Ectodermal cell (in vitro differentiated cells): ENCODE measurements around the gene FRAT1.
A peak's percentile ranks its signal among the peaks of the same experiment; 100 is the strongest.

Source experiments
- H3K27ac ChIP-seq: 2 replicates; pipeline ENCODE4 v1.7.0; 2013; ENCODE audit warnings: mild to moderate bottlenecking, low read depth, low read length; ENCODE audit not compliant: insufficient read depth, poor library complexity, severe bottlenecking
- H3K27me3 ChIP-seq: 2 replicates; pipeline ENCODE4 v1.7.0; 2013; ENCODE audit warnings: mild to moderate bottlenecking, low read length; ENCODE audit not compliant: insufficient read depth, control insufficient read depth, poor library complexity, severe bottlenecking
- H3K36me3 ChIP-seq: one replicate; pipeline ENCODE4 v1.7.0; 2013; ENCODE audit warnings: low read length; ENCODE audit not compliant: control insufficient read depth, insufficient read depth
- H3K4me1 ChIP-seq: one replicate; pipeline ENCODE4 v1.7.0; 2013; ENCODE audit warnings: low read length; ENCODE audit not compliant: control insufficient read depth, insufficient read depth
- H3K4me3 ChIP-seq: 2 replicates; pipeline ENCODE4 v1.7.0; 2013; ENCODE audit warnings: low read depth, low read length, control low read depth; ENCODE audit not compliant: insufficient read depth
- H3K9me3 ChIP-seq: 2 replicates; pipeline ENCODE4 v1.7.0; 2013; ENCODE audit warnings: mild to moderate bottlenecking, low read length, moderate library complexity; ENCODE audit not compliant: control insufficient read depth
- WGBS, 2 experiments: methylation state at CpG; one replicate each; pipeline ENCODE4 v1.1.7; 2013; ENCODE audit warnings: missing lambda C conversion rate in 2 of 2; 5-methylcytosine and 5-hydroxymethylcytosine counted together

Gene FRAT1

GRCh38 chr10:97307866-97308780 is 10.9 kb upstream of the FRAT1 start:
- 83 to 86% methylated on average over 10 of the region's 10 CpGs for WGBS, 2 experiments
- H3K9me3 ChIP-seq = no peaks in the 10 kb centered on the region
- H3K4me3 ChIP-seq = no peak overlapping the region
- no peak overlapping the region for H3K27ac ChIP-seq
- no peaks in the 10 kb centered on the region for H3K27me3 ChIP-seq
- H3K36me3 ChIP-seq = no peaks in the 10 kb centered on the region
- H3K4me1 ChIP-seq = no peaks in the 10 kb centered on the region

- Histone ChIP-seq H3K36me3 (no peaks in the 10 kb centered on the region), H3K4me1 (no peaks in the 10 kb centered on the region), H3K4me3 (no peak overlapping the region), H3K27me3 (no peaks in the 10 kb centered on the region), H3K9me3 (no peaks in the 10 kb centered on the region), H3K27ac (no peak overlapping the region)
- WGBS, 2 experiments = 93 to 97% methylated on average over 4 of the region's 4 CpGs
Observed at GRCh38 chr10:97311111-97311626, 7.9 kb upstream of the FRAT1 start.

- H3K27ac ChIP-seq = no peak overlapping the region
- H3K4me1 ChIP-seq = no peaks in the 10 kb centered on the region
- 94 to 96% methylated on average over 6 of the region's 6 CpGs for WGBS, 2 experiments
- H3K27me3 ChIP-seq = peaks cover 8% of the 10 kb centered on the region
- no peaks in the 10 kb centered on the region for H3K9me3 ChIP-seq
- H3K36me3 ChIP-seq = no peaks in the 10 kb centered on the region
- H3K4me3 ChIP-seq = no peak overlapping the region
Observed at GRCh38 chr10:97312897-97313296, 6.2 kb upstream of the FRAT1 start.

GRCh38 chr10:97314671-97315070 is 4.4 kb upstream of the FRAT1 start:
- 80 to 88% methylated on average over 3 to 4 of the region's 4 CpGs for WGBS, 2 experiments
- H3K27me3 ChIP-seq = peaks cover 10% of the 10 kb centered on the region
- no peaks in the 10 kb centered on the region for H3K4me1 ChIP-seq
- H3K36me3 ChIP-seq = no peaks in the 10 kb centered on the region
- H3K27ac ChIP-seq = no peak overlapping the region
- no peak overlapping the region for H3K4me3 ChIP-seq
- no peaks in the 10 kb centered on the region for H3K9me3 ChIP-seq

- Histone ChIP-seq H3K4me1 (peaks cover 12% of the 10 kb centered on the region), H3K4me3 (peak overlapping the region; percentile 75), H3K27me3 (peaks cover 44% of the 10 kb centered on the region), H3K27ac (no peak overlapping the region), H3K36me3 (no peaks in the 10 kb centered on the region), H3K9me3 (no peaks in the 10 kb centered on the region)
- WGBS, 2 experiments = 1% methylated on average over 83 of the region's 83 CpGs
Observed at GRCh38 chr10:97319671-97320479, 804 bp downstream of the FRAT1 start.

- no peaks in the 10 kb centered on the region for H3K9me3 ChIP-seq
- no peaks in the 10 kb centered on the region for H3K36me3 ChIP-seq
- H3K27me3 ChIP-seq = peaks cover 44% of the 10 kb centered on the region
- WGBS, 2 experiments = 33 to 34% methylated on average over 24 of the region's 24 CpGs
- H3K4me3 ChIP-seq = peak overlapping the region; percentile 75
- no peak overlapping the region for H3K27ac ChIP-seq
- peaks cover 12% of the 10 kb centered on the region for H3K4me1 ChIP-seq
Observed at GRCh38 chr10:97320480-97321031, 1.5 kb downstream of the FRAT1 start.

GRCh38 chr10:97321032-97321803 is 2.1 kb downstream of the FRAT1 start:
- peak overlapping the region; percentile 75 for H3K4me3 ChIP-seq
- peaks cover 44% of the 10 kb centered on the region for H3K27me3 ChIP-seq
- peaks cover 12% of the 10 kb centered on the region for H3K4me1 ChIP-seq
- H3K9me3 ChIP-seq = no peaks in the 10 kb centered on the region
- no peak overlapping the region for H3K27ac ChIP-seq
- WGBS, 2 experiments = 52 to 54% methylated on average over 38 of the region's 38 CpGs
- no peaks in the 10 kb centered on the region for H3K36me3 ChIP-seq

- WGBS, 2 experiments = 71 to 78% methylated on average over 3 of the region's 3 CpGs
- Histone ChIP-seq H3K27me3 (peaks cover 44% of the 10 kb centered on the region), H3K27ac (no peak overlapping the region), H3K4me1 (peaks cover 12% of the 10 kb centered on the region), H3K4me3 (no peak overlapping the region), H3K9me3 (no peaks in the 10 kb centered on the region), H3K36me3 (no peaks in the 10 kb centered on the region)
Observed at GRCh38 chr10:97321804-97322190, 2.7 kb downstream of the FRAT1 start.

- H3K27ac ChIP-seq = no peak overlapping the region
- peaks cover 36% of the 10 kb centered on the region for H3K27me3 ChIP-seq
- no peaks in the 10 kb centered on the region for H3K36me3 ChIP-seq
- H3K9me3 ChIP-seq = no peaks in the 10 kb centered on the region
- WGBS, 2 experiments = 95 to 97% methylated on average over 4 of the region's 4 CpGs
- H3K4me3 ChIP-seq = no peak overlapping the region
- H3K4me1 ChIP-seq = peaks cover 12% of the 10 kb centered on the region
Observed at GRCh38 chr10:97323501-97323900, 4.4 kb downstream of the FRAT1 start.
